NCI-H2196 treated with DMSO at 0.1 percent for 48 hours (cell line): Measurements from ENCODE around the gene AFG1L.
"Not testable (repeated sequence)": the region's sequence is repeated elsewhere in the genome, so short reads cannot be mapped to it uniquely, and the experiment has no call there.

Experiments
- DNase-seq: peaks from one replicate; lab custom pipeline; 2025; ENCODE audit not compliant: unreplicated experiment; lab: John Stamatoyannopoulos, UW

Gene AFG1L

DNA sequence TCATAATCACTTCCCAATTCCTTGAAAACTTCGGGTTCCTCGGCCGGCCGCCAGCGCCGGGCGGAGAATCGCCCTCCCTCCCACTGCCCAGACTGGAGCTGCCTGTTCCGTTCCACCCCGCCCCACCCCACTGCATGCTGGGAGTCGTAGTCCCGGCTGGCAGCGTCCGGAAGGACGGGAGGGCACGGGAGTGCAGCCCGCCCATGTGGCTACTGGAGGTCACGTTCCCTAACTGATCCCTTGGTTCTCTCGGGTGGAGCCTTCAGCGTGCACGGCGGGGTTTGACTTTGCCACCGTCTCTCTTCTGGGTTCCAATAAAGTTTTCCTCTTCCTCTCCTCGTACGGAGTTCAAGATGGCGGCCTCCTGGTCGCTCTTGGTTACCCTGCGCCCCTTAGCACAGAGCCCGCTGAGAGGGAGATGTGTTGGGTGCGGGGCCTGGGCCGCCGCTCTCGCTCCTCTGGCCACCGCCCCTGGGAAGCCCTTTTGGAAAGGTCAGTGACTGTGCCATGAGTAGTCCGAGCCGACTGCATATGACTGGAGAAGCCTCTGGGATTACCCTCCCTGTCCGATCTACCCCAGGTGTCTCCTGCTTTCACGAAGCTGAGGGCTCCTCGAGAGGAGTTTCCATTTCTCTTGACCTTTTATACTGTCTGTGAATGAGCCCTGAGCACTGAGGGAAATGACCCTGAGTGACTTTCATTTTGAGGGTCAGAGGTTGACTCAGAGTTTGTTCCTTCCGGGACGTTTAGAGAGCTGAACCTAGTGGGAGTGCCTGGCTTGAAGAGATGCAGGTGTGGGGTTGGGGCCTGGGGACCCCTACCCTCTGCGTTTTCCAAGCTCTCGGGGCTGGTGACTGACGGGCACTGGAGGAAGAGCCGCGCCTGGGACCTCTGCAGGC, at the start of gene AFG1L:
Gene AFG1L (plus strand): TSS at position 328 of the 899 bp plus-strand sequence. CDS start 26 bp downstream, at position 354.
- peak; percentile 81 for DNase-seq

DNA sequence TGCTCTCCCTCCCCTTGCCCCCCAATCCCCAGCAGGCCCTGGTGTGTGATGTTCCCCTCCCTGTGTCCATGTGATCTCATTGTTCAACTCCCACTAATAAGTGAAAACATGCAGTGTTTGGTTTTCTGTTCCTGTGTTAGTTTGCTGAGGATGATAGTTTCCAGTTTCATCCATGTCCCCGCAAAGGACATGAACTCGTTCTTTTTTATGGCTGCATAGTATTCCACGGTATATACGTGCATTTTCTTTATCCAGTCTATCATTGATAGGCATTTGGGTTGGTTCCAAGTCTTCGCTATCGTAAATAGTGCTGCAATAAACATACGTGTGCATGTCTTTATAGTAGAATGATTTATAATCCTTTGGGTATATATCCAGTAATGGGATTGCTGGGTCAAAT, 49.8 kb upstream of the AFG1L start:
- not testable (repeated sequence) for DNase-seq

DNA sequence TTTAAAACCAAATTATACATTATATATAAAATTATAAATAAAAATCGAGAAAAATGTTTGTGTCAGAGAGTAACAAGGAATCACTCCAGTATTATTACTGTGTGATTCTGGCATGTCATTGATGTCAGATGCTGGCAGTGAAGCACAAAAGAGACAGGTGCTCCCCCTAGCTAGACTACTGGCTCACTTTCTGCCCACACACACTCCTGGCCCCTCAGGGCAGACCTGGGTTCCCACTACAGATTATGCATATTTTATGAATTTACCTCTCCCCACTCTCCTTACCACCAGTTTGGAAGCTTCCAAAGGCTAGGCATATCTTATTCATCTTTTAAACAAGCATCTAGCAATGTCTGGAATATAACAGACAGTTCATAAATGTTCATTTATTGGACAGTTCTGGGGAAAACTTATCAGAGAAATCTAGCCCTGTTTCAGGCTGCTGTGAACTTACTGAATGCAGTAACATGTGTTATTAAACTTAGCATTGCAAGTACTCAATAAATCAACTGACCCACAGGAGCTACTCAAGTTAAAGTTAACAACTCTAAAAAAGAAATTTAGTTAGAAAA, 46.8 kb upstream of the AFG1L start:
- DNase-seq: no peak

DNA sequence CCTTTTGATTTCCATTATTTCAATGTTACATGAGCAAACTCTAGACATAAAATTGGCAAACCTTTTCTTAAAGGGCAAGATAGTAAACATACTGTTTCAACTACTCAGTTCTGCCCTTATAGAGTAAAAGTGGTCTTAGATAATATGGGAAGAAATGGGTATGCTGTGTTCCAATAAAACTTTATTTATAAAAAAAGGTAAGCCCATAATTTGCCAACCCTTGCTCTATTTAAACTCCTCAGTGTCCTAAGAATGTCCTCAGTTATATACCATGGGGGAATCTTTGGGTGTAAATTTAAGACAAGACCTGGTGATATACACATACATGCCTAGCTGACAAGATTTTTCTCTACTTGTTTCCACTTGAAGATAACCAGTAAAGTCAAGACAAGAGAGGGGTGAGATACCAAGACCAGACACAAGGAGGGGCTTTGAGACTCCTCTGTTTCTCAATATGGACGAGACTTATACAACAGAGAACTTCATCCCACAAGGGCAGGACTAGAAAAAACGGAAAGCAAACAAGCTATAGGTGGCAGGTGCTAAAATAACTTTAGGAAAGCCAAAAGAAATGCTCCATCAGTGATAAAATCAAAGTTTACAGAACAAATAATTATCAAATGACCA, 44.5 kb upstream of the AFG1L start:
- no peak for DNase-seq

DNA sequence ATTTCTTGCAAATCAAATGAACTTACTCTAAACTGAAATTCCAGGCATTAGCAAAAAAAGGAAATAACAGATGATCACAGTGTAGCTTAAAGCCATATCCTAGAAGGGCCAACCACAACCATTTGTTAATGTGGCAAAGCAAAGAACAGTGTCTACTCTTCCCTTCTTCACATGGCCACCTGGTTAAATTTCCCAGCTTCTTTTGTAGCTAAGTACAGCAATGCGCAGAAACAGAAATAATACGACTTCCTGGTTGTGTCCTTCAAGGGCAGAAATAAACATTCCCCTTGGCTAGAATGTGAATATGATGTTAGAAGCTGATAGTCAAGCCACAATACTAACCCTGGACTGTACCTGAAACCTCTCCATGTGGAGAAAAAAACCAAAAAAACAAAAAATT, 43.6 kb upstream of the AFG1L start:
- no peak for DNase-seq

DNA sequence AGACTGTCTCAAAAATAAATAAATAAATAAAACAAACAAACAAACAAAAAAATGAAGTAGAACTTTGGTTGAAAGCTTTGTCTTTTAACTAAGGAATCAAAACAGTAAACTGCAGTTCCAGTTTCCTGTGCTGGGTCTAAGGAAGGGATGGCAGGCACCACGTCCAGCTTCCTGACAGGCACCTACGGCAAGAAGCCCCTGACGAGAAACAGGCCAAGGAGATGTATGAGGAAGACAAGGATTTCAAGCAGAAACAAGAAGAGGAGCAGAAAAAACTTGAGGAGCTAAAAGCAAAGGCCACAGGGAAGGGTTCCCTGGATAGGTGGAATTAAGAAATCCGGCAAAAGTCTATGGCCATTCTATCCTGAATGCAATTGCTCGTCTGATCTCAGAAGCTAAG, 42.8 kb upstream of the AFG1L start:
- no peak for DNase-seq

DNA sequence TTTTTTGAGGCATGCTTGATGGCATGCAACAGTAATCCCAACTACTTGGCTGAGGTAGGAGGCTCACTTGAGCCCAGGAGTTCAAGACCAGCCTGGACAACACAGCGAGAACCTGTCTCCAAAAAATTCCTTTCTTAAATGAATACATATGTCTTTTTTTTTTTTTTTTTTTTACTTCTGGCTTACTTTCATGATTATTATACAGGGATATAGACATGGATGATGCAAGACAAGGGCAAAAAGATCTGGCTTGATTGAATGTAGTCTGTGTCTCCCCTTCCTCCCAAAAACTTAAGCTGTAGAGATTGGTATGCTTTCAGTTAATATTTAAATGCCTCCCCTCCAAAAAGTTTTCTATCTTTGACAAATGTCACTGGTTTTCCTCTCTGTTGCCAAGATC, 41.6 kb upstream of the AFG1L start:
- no peak for DNase-seq

DNA sequence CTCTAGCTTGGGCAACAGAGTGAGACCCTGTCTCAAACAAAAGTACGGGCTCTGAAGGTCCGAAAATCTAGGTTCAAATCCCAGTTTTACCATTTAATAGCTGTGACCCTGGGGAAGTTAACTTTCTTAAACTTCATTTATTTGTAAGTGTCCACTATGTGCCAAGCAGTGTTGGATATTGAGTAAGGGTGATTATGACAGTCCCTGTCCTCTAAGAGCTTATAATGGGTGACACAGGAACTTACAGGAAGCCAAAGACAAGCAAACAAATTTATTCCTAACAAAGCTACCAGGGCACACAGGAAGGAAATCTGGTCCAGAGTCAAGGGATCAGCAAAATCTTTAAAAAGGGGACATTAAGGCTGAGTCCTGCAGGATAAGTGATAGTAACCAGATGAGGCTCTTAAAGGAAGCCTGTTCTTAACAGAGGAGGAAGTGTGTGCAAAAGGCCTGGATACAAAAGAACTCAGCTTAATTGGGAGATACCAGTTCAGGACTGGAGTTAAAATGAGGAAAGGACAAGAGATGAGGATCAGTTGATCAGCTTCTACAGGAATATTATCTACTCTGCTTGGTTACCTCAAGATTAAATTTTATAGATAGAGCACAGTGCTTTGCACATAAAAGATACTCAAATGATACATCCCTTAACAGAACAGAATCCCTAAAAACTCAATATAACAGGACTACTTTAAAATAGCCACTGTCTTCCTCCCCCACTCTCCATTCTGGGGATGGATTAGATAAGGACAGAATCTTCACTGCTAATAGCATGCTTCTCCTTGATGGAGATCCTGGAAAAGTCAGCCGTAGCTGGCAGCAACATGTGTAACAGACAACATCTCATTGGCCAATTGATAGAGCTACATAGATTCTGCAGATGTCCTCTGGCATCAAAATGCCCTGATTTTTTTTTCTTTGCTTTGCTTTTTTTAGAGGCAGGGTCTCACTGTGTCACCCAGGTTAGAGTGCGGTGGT, 40.1 kb upstream of the AFG1L start:
- DNase-seq: no peak

DNA sequence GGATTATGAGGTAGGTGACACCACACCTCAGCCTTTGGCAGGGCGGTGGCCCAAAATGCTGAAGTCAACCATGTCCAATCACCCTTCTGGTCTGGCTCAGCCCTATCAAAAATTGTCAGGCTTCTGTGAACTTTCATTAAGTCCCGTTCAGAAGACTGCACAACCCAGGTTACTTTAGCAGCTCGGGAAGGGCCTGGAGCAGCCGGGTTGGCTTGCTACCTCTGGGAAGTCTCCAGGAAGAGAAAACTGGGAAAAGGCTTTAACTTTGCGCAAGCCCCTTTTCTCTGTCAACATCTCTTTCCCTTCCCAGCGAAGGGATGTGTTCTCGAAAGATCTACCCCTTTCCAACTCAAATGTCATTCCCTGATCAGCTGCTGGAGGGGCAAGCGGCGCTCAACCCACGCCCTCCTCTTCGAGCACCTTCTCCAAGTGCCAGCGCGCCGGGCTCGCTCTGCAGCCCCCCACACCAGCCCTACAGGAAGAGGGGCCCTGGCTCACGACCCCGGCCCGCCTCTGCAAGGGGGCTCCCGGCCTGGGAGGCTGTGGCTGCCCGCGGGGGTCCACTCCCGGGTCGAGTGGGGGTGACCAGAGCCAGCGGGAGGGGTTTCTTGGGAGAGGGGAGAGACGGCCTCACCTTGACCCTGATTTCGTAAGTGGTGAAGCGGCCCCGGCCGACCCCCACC, 34.6 kb upstream of the AFG1L start:
- DNase-seq: no peak

DNA sequence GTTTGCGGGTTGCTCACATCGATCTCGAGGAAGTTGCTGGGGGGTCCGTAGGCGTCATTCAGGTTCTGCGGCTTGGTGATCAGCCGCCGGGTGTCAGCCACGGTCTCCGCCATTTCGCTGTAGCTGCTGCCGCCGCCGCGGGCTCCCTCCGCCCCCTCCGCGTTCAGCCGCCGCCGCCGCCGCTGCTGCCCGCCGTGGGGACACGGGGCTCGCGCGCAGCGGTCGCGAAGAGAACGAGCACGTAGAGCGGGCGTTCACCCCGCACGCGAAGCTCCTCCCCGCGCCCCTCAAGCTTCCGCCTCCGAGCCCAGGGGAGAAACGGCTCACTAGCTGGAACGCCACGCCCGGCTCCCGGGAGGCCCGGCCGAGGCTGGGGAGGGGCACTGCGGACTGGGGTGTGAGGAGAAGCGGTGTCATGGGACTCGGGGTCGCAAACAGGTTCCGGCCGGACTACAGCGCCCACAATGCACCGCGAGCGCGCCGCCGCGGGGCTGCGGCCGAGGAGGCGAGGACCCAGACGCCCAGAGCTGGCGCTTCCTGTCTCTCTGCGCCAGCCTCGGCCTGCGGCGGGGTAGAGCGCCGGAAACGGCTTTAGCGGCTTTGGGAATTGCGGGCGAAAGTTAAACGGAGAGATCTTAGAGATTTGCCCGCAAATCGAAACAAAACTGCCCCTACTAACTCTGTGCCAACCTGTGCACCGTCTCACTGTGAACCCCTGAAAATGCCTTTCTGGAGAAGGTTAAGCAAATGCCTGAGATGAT, 33.9 kb upstream of the AFG1L start, which contains the start of gene SNX3:
Gene SNX3 (minus strand): TSS at position 232 of the 761 bp plus-strand sequence. CDS start 119 bp downstream, at position 113.
- DNase-seq: peak; percentile 86

DNA sequence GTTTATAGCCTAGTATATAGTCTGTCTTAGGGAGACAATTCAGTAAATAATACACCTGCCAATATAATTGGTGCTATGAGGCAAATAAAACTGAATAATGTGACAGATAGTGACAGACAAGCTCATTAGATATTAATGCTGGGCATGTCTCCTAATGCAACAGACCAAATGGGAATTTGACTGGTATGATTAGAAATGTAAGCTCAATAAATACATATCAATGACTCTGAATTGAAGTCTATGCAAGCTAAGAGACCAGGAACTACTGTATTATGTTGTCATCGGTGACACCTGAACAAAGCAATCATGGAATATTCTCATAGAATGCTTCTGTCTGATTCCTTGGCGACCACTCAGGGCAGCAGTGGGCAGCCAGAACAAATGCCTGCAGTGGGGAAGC, 31.5 kb upstream of the AFG1L start:
- DNase-seq: no peak

DNA sequence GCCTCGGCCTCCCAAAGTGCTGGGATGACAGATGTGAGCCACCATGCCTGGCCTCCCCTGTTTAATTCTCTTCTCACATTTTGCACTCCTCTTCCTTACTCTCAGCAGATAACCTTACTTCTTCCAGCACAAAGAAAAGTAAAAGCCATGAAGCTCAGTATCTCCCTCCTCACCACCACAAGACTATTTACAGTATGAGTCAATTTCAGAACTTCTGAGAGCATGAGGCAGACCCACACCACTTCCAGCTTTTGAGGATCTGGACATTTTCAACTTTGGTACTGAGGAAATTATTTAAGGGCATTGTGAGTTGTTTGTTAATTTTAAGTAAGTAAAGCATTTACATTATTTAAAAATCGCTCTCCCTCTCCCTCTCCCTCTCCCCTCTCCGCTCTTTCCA, 26.0 kb upstream of the AFG1L start:
- no peak for DNase-seq

DNA sequence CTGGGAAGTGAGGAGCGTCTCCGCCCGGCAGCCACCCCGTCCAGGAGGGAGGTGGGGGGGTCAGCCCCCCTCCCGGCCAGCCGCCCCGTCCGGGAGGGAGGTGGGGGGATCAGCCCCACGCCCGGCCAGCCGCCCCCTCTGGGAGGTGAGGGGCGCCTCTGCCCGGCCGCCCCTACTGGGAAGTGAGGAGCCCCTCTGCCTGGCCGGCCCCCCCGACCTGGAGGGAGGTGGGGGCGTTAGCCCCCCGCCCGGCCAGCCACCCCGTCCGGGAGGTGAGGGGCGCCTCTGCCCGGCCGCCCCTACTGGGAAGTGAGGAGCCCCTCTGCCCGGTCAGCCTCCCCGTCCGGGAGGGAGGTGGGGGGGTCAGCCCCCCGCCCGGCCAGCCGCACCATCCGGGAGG, 24.9 kb upstream of the AFG1L start:
- not testable (repeated sequence) for DNase-seq

DNA sequence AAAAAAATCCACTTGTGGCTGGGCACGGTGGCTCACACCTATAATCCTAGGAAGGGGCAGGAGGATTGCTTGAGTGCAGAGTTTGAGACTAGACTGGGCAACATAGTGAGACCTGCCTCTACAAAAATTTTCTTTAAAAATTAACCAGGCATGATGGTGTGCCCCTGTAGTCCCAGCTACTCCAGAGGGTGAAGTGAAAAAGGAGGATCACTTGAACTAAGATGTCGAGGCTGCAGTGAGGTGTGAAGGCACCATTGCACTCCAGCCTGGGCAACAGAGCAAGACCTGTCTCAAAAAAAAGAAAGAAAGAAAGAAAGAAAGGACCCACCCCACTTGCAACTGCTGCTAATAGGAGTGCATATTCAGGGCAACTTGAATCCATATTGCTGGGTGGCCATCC, 20.3 kb upstream of the AFG1L start:
- no peak for DNase-seq

DNA sequence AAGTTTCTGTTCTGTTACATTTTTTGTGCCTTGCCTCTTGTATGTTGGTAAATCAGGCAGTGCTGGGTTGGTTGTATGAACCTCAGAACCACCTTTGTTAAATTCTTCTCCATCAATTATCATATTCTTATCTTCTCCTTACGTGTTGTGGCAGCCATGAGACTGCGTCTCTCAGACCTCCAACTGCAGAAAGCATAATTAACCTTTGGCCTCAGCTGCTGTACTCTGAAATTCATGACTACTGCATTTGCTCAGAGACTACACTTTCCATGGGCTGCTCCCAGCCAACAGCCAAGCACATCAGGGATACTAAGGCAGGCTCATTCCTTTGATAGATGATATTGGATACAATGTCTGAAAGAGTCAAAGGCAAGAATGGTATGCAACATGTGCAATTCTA, 18.9 kb upstream of the AFG1L start:
- DNase-seq: no peak

DNA sequence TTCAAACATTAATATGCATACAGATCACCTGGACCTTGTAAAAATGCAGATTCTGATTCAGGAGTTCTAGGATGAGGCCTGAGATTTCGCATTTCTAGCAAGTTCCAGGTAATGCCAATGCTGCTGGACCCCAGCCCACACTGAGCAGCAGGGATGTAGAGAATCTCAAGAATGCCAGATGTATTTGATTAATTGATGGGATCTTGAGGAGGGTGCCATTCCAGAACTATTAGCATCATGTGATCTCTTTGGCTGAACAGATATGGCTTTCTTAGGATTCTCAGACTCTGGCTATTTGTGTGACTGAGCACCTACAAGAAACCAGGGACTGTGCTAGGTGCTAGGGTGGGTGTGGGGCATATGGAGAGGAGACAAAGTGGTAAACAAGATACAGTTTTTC, 17.6 kb upstream of the AFG1L start:
- no peak for DNase-seq

DNA sequence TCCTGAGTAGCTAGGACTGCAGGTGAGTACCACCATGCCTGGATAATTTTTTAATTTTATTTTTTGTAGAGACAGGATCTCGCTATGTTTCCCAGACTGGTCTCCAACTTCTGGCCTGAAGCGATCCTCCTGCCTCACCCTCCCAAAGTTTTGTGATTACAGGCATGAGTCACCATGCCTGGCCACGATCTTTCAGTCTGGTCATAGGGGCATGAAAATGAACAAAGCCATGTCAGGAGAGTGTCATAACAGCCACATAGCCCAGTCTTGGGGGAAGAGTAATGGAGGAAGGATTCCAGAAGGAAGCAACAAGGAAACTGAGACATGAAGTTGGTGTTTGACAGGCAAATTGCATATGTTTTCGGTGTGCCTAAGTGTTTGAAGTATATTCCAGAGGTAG, 17.0 kb upstream of the AFG1L start:
- no peak for DNase-seq

DNA sequence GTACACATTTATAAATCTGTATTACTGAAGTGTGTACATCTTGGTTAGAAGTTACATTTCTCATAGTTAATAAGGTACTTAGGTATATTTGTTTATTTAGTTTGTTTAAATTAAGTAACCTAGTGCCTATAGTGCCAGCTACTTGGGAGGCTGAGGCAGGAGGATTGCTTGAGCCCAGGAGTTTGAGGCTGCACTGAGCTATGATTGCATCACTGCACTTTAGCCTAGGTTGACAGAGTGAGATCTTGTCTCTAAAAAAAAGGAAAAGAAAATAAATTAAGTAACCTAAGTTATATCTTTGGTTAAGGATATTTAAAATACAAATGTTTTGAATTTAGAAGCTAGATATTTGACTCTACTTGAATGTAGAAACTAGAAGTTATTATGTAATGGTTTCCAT, 9.5 kb upstream of the AFG1L start:
- no peak for DNase-seq

DNA sequence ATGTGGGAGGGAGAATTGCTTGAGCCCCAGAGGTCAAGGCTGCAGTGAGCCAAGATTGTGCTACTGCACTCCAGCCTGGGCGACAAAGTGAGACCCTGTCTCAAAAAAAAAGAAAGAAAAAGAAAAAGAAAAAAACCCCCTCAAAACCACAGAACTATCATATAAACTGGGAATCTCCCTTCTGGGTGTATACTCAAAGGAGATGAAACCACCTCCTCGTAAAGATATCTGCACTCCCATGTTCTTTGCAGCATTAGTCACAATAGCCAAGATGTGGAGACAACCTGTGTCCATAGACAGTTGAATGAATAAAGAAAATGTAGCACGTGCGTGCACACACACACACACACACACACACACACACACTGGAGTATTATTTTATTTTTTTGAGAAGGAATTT, 8.5 kb upstream of the AFG1L start:
- no peak for DNase-seq

DNA sequence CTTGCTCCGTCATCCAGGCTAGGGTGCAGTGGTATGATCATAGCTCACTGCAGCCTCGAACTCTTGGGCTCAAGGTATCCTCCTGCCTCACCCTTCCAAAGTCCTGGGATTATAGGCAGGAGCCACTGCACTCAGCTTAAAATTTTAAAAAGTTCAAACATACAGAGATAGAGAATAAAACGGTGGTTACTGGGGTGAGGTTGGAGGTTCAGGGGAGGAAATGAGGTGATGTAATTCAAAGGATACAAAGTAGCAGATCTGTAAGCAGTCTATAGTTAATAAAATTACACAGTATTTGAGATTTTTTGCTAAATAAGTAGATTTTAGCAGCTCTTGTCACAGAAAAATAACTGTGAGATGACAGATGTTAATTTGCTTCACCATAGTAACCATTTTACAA, 7.5 kb upstream of the AFG1L start:
- no peak for DNase-seq
